SK-N-MC (cell line): ENCODE data around the gene ZNF385B.

Experiments used
- EZH2 ChIP-seq: fragments of 200-600 bp; sonication (generic); IDR thresholded peaks from one replicate; pipeline ENCODE4 v1.6.1; 2017; ENCODE audit warnings: antibody characterized with exemption
- FOXP2 ChIP-seq: optimal IDR thresholded peaks from 2 replicates; pipeline ENCODE3; 2011; ENCODE audit warnings: mild to moderate bottlenecking, moderate library complexity; ENCODE audit not compliant: insufficient read depth; ENCODE audit errors: extremely low read length, control extremely low read depth
- POLR2AphosphoS5 ChIP-seq: IDR thresholded peaks from 2 replicates; pipeline ENCODE4 v1.6.1; 2012; ENCODE audit warnings: mild to moderate bottlenecking, low read depth, low read length, borderline replicate concordance

GRCh38 chr2:179843541-179843940 lies 17.9 kb downstream of the ZNF385B start:
- no peak for TF ChIP-seq EZH2
- no peak for TF ChIP-seq POLR2AphosphoS5
- no peak for TF ChIP-seq FOXP2
